Fibroblast of gingiva (primary cell): ENCODE measurements around the gene CELSR3.

ENCODE experiments used
- DNase-seq: peaks from one replicate; pipeline ENCODE4 v3.0.0-alpha.2; 2011; ENCODE audit warnings: low read depth

Gene CELSR3

GRCh38 chr3:48662753-48663488 lies at the start of gene CELSR3:
Gene CELSR3, minus strand, starts transcription at chr3:48662886. Its CDS starts 252 bp downstream, at chr3:48662634.
- DNase-seq = peak; percentile 96

GRCh38 chr3:48711727-48712126 lies 49.0 kb upstream of the CELSR3 start:
- no peak for DNase-seq

GRCh38 chr3:48709051-48709461 lies 46.4 kb upstream of the CELSR3 start:
- peak; percentile 19 for DNase-seq

- DNase-seq = peak; percentile 70
Measured at GRCh38 chr3:48708481-48708889, 45.8 kb upstream of the CELSR3 start.

GRCh38 chr3:48707157-48707556 lies 44.5 kb upstream of the CELSR3 start:
- DNase-seq = no peak

GRCh38 chr3:48702320-48702920 lies 39.7 kb upstream of the CELSR3 start:
- DNase-seq = no peak

GRCh38 chr3:48700731-48701405 lies 38.2 kb upstream of the CELSR3 start:
- no peak for DNase-seq

- DNase-seq = no peak
Measured at GRCh38 chr3:48698891-48699290, 36.2 kb upstream of the CELSR3 start.

GRCh38 chr3:48697952-48698351 lies 35.3 kb upstream of the CELSR3 start:
- no peak for DNase-seq

GRCh38 chr3:48696601-48697000 lies 33.9 kb upstream of the CELSR3 start:
- no peak for DNase-seq

- no peak for DNase-seq
Measured at GRCh38 chr3:48696156-48696555, 33.5 kb upstream of the CELSR3 start.

- DNase-seq = peak; percentile 41
Measured at GRCh38 chr3:48695393-48695753, 32.7 kb upstream of the CELSR3 start.

GRCh38 chr3:48694610-48695392 lies 32.1 kb upstream of the CELSR3 start:
- DNase-seq = peak; percentile 89

- no peak for DNase-seq
Measured at GRCh38 chr3:48693826-48694225, 31.1 kb upstream of the CELSR3 start.

- no peak for DNase-seq
Measured at GRCh38 chr3:48692551-48692950, 29.9 kb upstream of the CELSR3 start.

GRCh38 chr3:48690846-48691458 lies 28.3 kb upstream of the CELSR3 start:
- DNase-seq = no peak

GRCh38 chr3:48689384-48689783 lies 26.7 kb upstream of the CELSR3 start:
- DNase-seq = no peak

GRCh38 chr3:48688737-48689075 lies 26.0 kb upstream of the CELSR3 start:
- DNase-seq = no peak

- DNase-seq = no peak
Measured at GRCh38 chr3:48688032-48688736, 25.5 kb upstream of the CELSR3 start.

- no peak for DNase-seq
Measured at GRCh38 chr3:48687220-48687678, 24.6 kb upstream of the CELSR3 start.

GRCh38 chr3:48686538-48687219 lies 24.0 kb upstream of the CELSR3 start:
- no peak for DNase-seq
